ENCODE measurements around the gene ACER2.
"Not testable (repeated sequence)": the region's sequence is repeated elsewhere in the genome, so short reads cannot be mapped to it uniquely, and the experiment has no call there.

DNA sequence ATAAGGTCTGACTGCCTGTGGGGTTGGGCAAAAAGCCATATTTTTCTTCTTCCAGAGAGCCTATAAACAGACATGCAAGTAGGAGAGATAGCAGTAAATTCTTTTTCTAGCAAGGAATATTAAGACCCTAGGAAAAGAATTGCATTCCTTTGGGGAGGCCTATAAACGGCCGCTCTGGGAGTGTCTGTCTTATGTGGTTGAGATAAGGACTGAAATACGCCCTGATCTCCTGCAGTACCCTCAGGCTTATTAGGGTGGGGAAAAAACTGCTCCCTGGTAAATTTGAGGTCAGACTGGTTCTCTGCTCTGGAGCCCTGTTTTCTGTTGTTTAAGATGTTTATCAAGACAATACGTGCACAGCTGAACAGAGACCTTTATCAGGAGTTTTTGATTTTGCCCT is 5.6 kb upstream of the ACER2 start:
- TF ChIP-seq, protein P1, sequence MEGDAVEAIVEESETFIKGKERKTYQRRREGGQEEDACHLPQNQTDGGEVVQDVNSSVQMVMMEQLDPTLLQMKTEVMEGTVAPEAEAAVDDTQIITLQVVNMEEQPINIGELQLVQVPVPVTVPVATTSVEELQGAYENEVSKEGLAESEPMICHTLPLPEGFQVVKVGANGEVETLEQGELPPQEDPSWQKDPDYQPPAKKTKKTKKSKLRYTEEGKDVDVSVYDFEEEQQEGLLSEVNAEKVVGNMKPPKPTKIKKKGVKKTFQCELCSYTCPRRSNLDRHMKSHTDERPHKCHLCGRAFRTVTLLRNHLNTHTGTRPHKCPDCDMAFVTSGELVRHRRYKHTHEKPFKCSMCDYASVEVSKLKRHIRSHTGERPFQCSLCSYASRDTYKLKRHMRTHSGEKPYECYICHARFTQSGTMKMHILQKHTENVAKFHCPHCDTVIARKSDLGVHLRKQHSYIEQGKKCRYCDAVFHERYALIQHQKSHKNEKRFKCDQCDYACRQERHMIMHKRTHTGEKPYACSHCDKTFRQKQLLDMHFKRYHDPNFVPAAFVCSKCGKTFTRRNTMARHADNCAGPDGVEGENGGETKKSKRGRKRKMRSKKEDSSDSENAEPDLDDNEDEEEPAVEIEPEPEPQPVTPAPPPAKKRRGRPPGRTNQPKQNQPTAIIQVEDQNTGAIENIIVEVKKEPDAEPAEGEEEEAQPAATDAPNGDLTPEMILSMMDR (IDR thresholded peaks at IDR 0.05 in 4 of 5, conservative IDR thresholded peaks at IDR 0.05 in 1 of 5), result not testable (repeated sequence)
- TF ChIP-seq POLR2A (IDR thresholded peaks at IDR 0.05), result not testable (repeated sequence)

Measured in gastrocnemius medialis (tissue), 4 donors.